T47D (cell line): ENCODE measurements around the gene HSPA8.

Source experiments
- DNase-seq, 2 experiments: peaks; one replicate each; pipeline versions ENCODE4 v3.0.0 to v3.0.0-alpha.2; 2011 to 2012; ENCODE audit warnings: low read depth in 1 of 2, low spot score in 1 of 2
- JUND ChIP-seq: IDR thresholded peaks from 2 replicates; pipeline ENCODE4 v1.6.1; 2012; ENCODE audit warnings: low read depth
- in situ Hi-C: cut with HindIII; loops from 2 replicates; pipeline ENCODE4 v1.10.0; 2016; ENCODE audit warnings: low sequenced_read_pairs, low pct_unique_long_range_greater_than_20kb

Gene HSPA8

DNA sequence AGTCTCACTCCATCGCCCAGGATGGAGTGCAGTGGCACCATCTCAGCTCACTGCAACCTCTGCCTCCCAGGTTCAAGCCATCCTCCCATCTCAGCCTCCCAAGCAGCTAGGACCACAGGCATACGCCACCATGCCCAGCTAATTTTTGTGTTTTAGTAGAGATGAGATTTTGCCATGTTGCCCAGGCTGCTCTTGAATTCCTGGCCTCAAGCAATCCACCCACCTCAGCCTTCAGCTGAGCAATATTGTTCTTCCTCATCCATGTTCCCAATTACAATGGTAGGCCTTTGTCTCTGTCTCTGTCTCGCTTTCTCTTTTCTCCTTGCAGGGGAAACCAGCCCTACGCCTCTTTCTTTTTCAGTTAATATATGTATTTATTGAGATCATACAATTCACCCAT lies 10.3 kb downstream of the HSPA8 start:
- no peak for DNase-seq
- in situ Hi-C loops, result no loop called here
- TF ChIP-seq JUND, result no peak

- TF ChIP-seq JUND, result no peak
- in situ Hi-C loops, result no loop called here
- no peak for DNase-seq
Measured at GRCh38 chr11:123051146-123051545, 10.8 kb downstream of the HSPA8 start.

DNA sequence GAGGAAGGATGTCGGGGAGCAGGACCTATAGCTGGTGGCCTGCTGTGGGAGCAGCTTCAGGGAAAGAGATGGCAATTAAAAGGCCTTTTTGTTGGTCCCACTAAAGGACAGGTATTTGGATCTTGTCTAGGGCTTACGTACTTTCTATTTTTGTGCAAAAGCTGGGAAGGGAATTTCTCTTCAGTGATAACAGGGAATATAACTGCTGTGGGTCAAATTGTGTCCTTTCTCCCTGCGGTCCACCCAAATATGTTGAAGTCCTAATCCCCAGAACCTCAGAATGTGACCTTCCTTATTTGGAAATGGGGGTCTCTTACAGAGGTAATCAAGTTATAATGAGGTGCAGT lies 14.0 kb downstream of the HSPA8 start:
- in situ Hi-C loops, result no loop called here
- no peak for DNase-seq
- no peak for TF ChIP-seq JUND

DNA sequence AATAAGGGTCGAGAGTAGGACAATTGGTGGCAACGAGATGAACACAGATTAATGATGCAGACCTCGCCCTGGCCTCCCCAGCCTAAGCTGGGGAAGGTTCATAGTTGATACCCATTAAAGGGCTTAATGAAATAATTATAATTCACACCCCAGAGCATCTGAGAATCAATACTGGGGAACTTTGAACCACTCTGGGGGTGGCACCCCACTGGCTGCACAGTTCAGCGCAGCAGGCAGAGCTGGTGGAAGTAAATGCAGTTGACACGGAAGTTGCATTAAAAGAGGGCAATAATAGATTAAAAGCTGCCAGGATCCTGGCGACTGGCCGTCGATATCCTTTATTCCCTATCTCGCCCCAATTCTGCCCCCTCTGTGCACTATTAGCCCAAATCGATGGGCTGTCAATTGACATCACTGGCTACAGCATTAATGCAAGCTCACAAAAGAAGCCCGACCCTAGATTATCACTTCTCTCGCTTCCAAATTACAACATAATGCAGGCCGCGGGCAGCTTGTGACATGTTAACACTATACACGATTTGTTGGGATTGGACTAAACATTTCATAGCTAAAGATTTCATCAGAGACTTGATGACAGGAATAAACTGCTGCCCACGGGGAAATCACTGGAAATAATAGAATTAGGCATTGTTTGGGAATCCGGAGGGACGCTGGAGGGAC lies 14.5 kb downstream of the HSPA8 start:
- no peak for DNase-seq
- in situ Hi-C loops, result no loop called here
- TF ChIP-seq JUND, result no peak

- TF ChIP-seq JUND, result no peak
- DNase-seq, result no peak
- in situ Hi-C loops, result no loop called here
Measured at GRCh38 chr11:123046473-123047259, 15.3 kb downstream of the HSPA8 start.

DNA sequence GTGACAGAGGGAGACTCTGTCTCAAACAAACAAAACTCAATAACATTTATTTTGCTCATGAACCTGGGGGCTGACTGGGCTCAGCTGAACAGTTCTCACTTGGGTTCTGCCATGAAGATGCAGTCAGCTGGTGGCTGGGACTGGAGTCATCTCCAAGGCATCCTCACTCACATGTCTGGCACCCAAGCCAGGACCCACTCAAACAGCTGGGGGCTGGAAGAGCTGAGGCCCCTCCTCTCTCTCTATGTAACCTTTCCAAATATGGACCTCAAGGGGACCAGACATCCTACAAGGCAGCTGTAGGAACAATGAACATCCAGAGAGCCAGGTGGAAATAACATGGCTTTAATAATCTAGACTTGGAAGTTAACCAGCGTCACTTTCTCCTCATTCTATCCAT lies 16.8 kb downstream of the HSPA8 start:
- no peak for DNase-seq
- TF ChIP-seq JUND, result no peak
- in situ Hi-C loops, result no loop called here

- in situ Hi-C loops, result no loop called here
- DNase-seq, result no peak
- TF ChIP-seq JUND, result no peak
Measured at GRCh38 chr11:123041185-123041584, 20.8 kb downstream of the HSPA8 start.

GRCh38 chr11:123040111-123040432 lies 21.9 kb downstream of the HSPA8 start:
- in situ Hi-C loops, result no loop called here
- no peak for TF ChIP-seq JUND
- no peak for DNase-seq

DNA sequence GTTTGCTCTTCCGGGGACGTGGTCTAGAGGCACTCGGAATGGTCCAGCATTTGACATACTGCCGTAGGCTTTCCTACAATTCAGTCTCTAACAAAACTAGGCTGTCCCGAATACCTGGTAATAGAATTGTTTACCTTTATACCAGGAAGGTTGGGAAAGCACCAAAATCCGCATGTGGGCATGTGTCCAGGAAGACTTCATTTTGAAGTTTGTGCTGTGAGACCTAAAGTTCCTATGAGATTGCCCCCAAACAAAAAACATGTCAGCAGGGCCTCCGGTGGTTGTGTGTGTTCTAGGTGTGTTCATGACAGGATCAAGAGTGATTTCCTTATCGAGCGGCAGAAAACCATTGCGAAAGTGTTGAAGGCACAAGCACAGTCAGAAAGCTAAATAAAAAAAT lies 26.1 kb downstream of the HSPA8 start:
- in situ Hi-C loops, result no loop called here
- TF ChIP-seq JUND, result no peak

GRCh38 chr11:123034597-123034996 lies 27.3 kb downstream of the HSPA8 start:
- DNase-seq, result no peak
- no peak for TF ChIP-seq JUND
- in situ Hi-C loops, result no loop called here

More for the DNA sequence above, 26.1 kb downstream of the HSPA8 start:
- DNase-seq, result no peak

- in situ Hi-C loops, result no loop called here
- no peak for DNase-seq
- no peak for TF ChIP-seq JUND
Measured at GRCh38 chr11:123033895-123034294, 28.0 kb downstream of the HSPA8 start.

- TF ChIP-seq JUND, result no peak
- in situ Hi-C loops, result no loop called here
- DNase-seq, result no peak
Measured at GRCh38 chr11:123030517-123030916, 31.4 kb downstream of the HSPA8 start.

DNA sequence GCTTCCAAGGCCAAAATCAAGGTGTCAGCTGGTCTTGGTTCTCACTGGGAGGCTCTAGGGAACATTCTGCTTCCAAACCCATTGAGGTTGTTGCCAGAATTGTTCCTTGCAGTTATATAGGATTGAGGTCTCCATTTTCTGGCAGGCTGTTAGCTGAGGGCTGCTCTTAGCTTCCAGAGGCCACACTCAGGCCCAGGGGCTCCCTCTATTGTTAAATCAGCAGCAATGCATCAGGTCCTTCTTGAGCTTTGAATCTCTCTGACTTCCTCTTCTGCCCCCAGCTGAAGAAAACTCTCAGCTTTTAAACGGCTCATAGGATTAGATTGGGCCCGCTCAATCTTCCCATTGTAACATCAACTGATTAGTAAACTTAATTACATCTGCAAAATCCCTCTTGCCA lies 41.0 kb downstream of the HSPA8 start:
- in situ Hi-C loops, result no loop called here
- no peak for TF ChIP-seq JUND
- peak; percentile 81 to 85 for DNase-seq

DNA sequence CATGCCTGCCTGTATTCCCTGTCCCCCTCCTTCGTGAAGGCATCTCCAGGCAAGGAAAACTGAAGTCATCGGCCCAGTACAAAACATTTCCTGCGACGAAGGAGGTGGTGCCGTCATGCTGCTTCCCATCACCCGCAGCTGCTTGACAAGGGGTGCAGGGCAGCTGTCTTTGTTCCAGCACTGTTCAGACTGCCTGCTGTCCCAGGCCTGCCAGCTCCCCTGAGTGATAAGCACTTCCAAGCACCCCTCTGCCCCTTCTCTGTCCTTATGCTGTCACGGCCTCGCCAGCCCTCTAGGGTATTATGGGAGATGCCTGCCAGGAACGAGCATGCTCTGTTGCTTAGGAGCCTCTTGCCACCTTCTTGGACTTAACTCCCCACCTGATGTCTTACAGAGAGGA lies 43.2 kb downstream of the HSPA8 start:
- no peak for TF ChIP-seq JUND
- in situ Hi-C loops, result no loop called here
- no peak for DNase-seq
